HEK293 (cell line): ENCODE results near the gene ACADVL.

Experiments
- BCL11B ChIP-seq: fragments of 450-650 bp; formaldehyde crosslinking; IDR thresholded peaks from 2 replicates; pipeline ENCODE4 v1.5.1; 2016; ENCODE audit warnings: low read depth, missing biosample characterization, missing genetic modification characterization
- GFI1B ChIP-seq: fragments of 450-650 bp; formaldehyde crosslinking; IDR thresholded peaks from 2 replicates; pipeline ENCODE4 v1.5.1; 2016; ENCODE audit warnings: missing biosample characterization, missing genetic modification characterization
- GLI2 ChIP-seq: fragments of 450-650 bp; formaldehyde crosslinking; IDR thresholded peaks from 2 replicates; pipeline ENCODE4; 2017; ENCODE audit warnings: missing biosample characterization, missing genetic modification characterization, low read depth, borderline replicate concordance
- GLIS2 ChIP-seq: fragments of 450-650 bp; formaldehyde crosslinking; IDR thresholded peaks from 2 replicates; pipeline ENCODE4 v1.5.1; 2016; ENCODE audit warnings: missing biosample characterization, missing genetic modification characterization
- HIC1 ChIP-seq: fragments of 450-650 bp; formaldehyde crosslinking; IDR thresholded peaks from 2 replicates; pipeline ENCODE4 v1.5.1; 2016; ENCODE audit warnings: missing biosample characterization, missing genetic modification characterization
- KLF16 ChIP-seq: fragments of 450-650 bp; formaldehyde crosslinking; IDR thresholded peaks from 2 replicates; pipeline ENCODE4 v1.5.1; 2017; ENCODE audit warnings: missing biosample characterization, missing genetic modification characterization
- OSR2 ChIP-seq: fragments of 450-650 bp; formaldehyde crosslinking; IDR thresholded peaks from 2 replicates; pipeline ENCODE4 v1.5.1; 2016; ENCODE audit warnings: missing biosample characterization, missing genetic modification characterization
- PRDM2 ChIP-seq: fragments of 450-650 bp; formaldehyde crosslinking; IDR thresholded peaks from 2 replicates; pipeline ENCODE4 v1.5.1; 2016; ENCODE audit warnings: missing biosample characterization, missing genetic modification characterization, borderline replicate concordance
- REPIN1 ChIP-seq: fragments of 450-650 bp; formaldehyde crosslinking; IDR thresholded peaks from 2 replicates; pipeline ENCODE4 v1.5.1; 2017; ENCODE audit warnings: missing biosample characterization, missing genetic modification characterization, low read depth
- SP3 ChIP-seq: fragments of 450-650 bp; formaldehyde crosslinking; IDR thresholded peaks from 2 replicates; pipeline ENCODE4 v1.5.1; 2016; ENCODE audit warnings: missing biosample characterization, missing genetic modification characterization
- TCF7L2 ChIP-seq: IDR thresholded peaks from 2 replicates; pipeline ENCODE4 v1.6.1; 2011; ENCODE audit warnings: low read depth, mild to moderate bottlenecking, inconsistent platforms, low read length, moderate library complexity, borderline replicate concordance
- ZNF19 ChIP-seq: fragments of 450-650 bp; formaldehyde crosslinking; IDR thresholded peaks from 2 replicates; pipeline ENCODE4; 2016; ENCODE audit warnings: missing biosample characterization, missing genetic modification characterization, low read depth
- ZNF2 ChIP-seq: fragments of 450-650 bp; formaldehyde crosslinking; IDR thresholded peaks from 2 replicates; pipeline ENCODE4 v1.5.1; 2016; ENCODE audit warnings: missing biosample characterization, missing genetic modification characterization
- ZNF223 ChIP-seq: fragments of 450-650 bp; formaldehyde crosslinking; IDR thresholded peaks from 2 replicates; pipeline ENCODE4 v1.5.1; 2016; ENCODE audit warnings: missing biosample characterization, missing genetic modification characterization
- ZNF274 ChIP-seq, 2 experiments: fragments of 200-500 bp in 1 of 2; fragments of 450-650 bp in 1 of 2; sonication (Bioruptor generic) in 1 of 2; formaldehyde crosslinking in 1 of 2; IDR thresholded peaks; 2 replicates each; pipeline versions ENCODE4 v1.5.1 to v1.6.1; 2014 to 2016; ENCODE audit warnings: borderline replicate concordance in 1 of 2, inconsistent platforms in 1 of 2, low read length in 1 of 2, missing biosample characterization in 1 of 2, missing genetic modification characterization in 1 of 2
- ZNF354C ChIP-seq: fragments of 450-650 bp; formaldehyde crosslinking; IDR thresholded peaks from 2 replicates; pipeline ENCODE4 v1.5.1; 2016; ENCODE audit warnings: missing biosample characterization, missing genetic modification characterization, low read depth, borderline replicate concordance
- ZNF510 ChIP-seq: fragments of 450-650 bp; formaldehyde crosslinking; IDR thresholded peaks from 2 replicates; pipeline ENCODE4 v1.5.1; 2018; ENCODE audit warnings: mild to moderate bottlenecking, missing genetic modification characterization, missing biosample characterization; ENCODE audit not compliant: insufficient replicate concordance
- ZNF600 ChIP-seq: fragments of 450-650 bp; formaldehyde crosslinking; IDR thresholded peaks from 2 replicates; pipeline ENCODE4 v1.5.1; 2016; ENCODE audit warnings: missing biosample characterization, missing genetic modification characterization
- ZNF623 ChIP-seq: fragments of 450-650 bp; formaldehyde crosslinking; IDR thresholded peaks from 2 replicates; pipeline ENCODE4 v1.5.1; 2016; ENCODE audit warnings: missing biosample characterization, missing genetic modification characterization
- ZNF660 ChIP-seq: fragments of 450-650 bp; IDR thresholded peaks from 2 replicates; pipeline ENCODE4 v1.5.1; 2018; ENCODE audit warnings: missing biosample characterization, mild to moderate bottlenecking, missing genetic modification characterization
- ZNF701 ChIP-seq: fragments of 450-650 bp; formaldehyde crosslinking; IDR thresholded peaks from 2 replicates; pipeline ENCODE4 v1.5.1; 2016; ENCODE audit warnings: missing biosample characterization, missing genetic modification characterization
- ZNF837 ChIP-seq: fragments of 450-650 bp; formaldehyde crosslinking; IDR thresholded peaks from 2 replicates; pipeline ENCODE4 v1.5.1; 2016; ENCODE audit warnings: missing biosample characterization, missing genetic modification characterization
- TF ChIP-seq, protein P1 (sequence below): fragments of 450-650 bp; formaldehyde crosslinking; IDR thresholded peaks from 2 replicates; pipeline ENCODE4 v1.5.1; 2016; ENCODE audit warnings: missing biosample characterization, missing genetic modification characterization, low read depth
- TF ChIP-seq, protein P2 (sequence below): fragments of 450-650 bp; formaldehyde crosslinking; conservative IDR thresholded peaks from 2 replicates; pipeline ENCODE4 v1.5.1; 2016; ENCODE audit warnings: low read depth, missing biosample characterization, missing genetic modification characterization

ACADVL gene

DNA sequence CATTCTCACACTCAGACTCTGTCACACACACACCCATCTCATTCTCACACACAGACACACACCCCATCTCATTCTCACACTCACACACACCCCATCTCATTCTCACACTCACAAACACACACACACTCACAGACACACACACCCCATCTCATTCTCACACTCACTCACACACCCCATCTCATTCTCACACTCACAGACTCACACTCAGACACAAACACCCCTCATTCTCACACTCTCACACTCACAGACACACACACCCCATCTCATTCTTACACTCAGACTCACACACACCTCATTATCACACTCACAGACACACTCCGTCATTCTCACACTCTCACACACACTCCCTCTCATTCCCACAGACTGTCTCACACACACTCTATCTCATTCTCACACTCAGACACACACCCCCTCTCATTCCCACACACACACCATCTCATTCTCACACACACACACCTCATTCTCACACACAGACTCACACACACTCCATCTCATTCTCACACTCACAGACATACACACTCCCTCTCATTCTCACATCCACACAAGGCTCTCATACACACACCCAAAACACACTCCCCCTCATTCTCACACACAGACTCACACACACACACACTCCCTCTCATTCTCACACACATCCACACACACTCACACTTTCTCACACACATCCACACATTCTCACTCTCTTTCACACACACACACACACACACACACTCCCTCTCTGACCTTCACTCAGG lies 43.5 kb upstream of the ACADVL start (continued):
- TF ChIP-seq, protein P1, sequence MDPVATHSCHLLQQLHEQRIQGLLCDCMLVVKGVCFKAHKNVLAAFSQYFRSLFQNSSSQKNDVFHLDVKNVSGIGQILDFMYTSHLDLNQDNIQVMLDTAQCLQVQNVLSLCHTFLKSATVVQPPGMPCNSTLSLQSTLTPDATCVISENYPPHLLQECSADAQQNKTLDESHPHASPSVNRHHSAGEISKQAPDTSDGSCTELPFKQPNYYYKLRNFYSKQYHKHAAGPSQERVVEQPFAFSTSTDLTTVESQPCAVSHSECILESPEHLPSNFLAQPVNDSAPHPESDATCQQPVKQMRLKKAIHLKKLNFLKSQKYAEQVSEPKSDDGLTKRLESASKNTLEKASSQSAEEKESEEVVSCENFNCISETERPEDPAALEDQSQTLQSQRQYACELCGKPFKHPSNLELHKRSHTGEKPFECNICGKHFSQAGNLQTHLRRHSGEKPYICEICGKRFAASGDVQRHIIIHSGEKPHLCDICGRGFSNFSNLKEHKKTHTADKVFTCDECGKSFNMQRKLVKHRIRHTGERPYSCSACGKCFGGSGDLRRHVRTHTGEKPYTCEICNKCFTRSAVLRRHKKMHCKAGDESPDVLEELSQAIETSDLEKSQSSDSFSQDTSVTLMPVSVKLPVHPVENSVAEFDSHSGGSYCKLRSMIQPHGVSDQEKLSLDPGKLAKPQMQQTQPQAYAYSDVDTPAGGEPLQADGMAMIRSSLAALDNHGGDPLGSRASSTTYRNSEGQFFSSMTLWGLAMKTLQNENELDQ (tag by site-specific recombination), result no peak
- no peak for TF ChIP-seq GLI2 (tag by site-specific recombination)
- no peak for TF ChIP-seq BCL11B (tag by site-specific recombination)
- TF ChIP-seq OSR2 (tag by site-specific recombination), result no peak
- TF ChIP-seq ZNF510 (tag by site-specific recombination), result no peak
- TF ChIP-seq, protein P2, sequence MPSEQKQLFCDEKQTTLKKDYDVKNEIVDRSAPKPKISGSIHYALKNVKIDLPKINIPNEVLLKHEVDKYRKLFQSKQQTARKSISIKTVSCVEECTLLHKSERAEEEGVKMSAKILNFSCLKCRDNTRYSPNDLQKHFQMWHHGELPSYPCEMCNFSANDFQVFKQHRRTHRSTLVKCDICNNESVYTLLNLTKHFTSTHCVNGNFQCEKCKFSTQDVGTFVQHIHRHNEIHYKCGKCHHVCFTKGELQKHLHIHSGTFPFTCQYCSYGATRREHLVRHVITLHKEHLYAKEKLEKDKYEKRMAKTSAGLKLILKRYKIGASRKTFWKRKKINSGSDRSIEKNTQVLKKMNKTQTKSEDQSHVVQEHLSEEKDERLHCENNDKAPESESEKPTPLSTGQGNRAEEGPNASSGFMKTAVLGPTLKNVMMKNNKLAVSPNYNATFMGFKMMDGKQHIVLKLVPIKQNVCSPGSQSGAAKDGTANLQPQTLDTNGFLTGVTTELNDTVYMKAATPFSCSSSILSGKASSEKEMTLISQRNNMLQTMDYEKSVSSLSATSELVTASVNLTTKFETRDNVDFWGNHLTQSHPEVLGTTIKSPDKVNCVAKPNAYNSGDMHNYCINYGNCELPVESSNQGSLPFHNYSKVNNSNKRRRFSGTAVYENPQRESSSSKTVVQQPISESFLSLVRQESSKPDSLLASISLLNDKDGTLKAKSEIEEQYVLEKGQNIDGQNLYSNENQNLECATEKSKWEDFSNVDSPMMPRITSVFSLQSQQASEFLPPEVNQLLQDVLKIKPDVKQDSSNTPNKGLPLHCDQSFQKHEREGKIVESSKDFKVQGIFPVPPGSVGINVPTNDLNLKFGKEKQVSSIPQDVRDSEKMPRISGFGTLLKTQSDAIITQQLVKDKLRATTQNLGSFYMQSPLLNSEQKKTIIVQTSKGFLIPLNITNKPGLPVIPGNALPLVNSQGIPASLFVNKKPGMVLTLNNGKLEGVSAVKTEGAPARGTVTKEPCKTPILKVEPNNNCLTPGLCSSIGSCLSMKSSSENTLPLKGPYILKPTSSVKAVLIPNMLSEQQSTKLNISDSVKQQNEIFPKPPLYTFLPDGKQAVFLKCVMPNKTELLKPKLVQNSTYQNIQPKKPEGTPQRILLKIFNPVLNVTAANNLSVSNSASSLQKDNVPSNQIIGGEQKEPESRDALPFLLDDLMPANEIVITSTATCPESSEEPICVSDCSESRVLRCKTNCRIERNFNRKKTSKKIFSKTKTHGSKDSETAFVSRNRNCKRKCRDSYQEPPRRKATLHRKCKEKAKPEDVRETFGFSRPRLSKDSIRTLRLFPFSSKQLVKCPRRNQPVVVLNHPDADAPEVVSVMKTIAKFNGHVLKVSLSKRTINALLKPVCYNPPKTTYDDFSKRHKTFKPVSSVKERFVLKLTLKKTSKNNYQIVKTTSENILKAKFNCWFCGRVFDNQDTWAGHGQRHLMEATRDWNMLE (tag by site-specific recombination), result no peak
- TF ChIP-seq ZNF223 (tag by site-specific recombination), result no peak
- TF ChIP-seq REPIN1 (tag by site-specific recombination), result no peak
- no peak for TF ChIP-seq GLIS2
- TF ChIP-seq ZNF623 (tag by site-specific recombination), result no peak
- TF ChIP-seq ZNF274 (IDR thresholded peaks at IDR 0.05; ENCODE audit: low read length), result no peak
- no peak for TF ChIP-seq ZNF274 (tag by site-specific recombination; IDR thresholded peaks at IDR 0.05; ENCODE audit: borderline replicate concordance)
- TF ChIP-seq GFI1B, result no peak
- 0 out of 2 replicates have a peak, but pooled peaks have one; percentile 29 for TF ChIP-seq ZNF2
- TF ChIP-seq SP3 (tag by site-specific recombination), result no peak
- TF ChIP-seq PRDM2 (tag by site-specific recombination), result no peak
- TF ChIP-seq TCF7L2, result no peak
- TF ChIP-seq ZNF19 (tag by site-specific recombination), result no peak
- no peak for TF ChIP-seq ZNF660 (tag by site-specific recombination)
- no peak for TF ChIP-seq ZNF354C (tag by site-specific recombination)
- TF ChIP-seq ZNF701 (tag by site-specific recombination), result peak; percentile 73
- TF ChIP-seq HIC1 (tag by site-specific recombination), result no peak
- TF ChIP-seq ZNF837 (tag by site-specific recombination), result no peak
- no peak; the same call in 1 of the 2 replicates for TF ChIP-seq ZNF600 (tag by site-specific recombination)
- TF ChIP-seq KLF16, result no peak
